Nephron progenitor cell (in vitro differentiated cells): Measurements from ENCODE around the gene SWAP70.

Experiments
- DNase-seq: peaks from one replicate; pipeline ENCODE4 v3.0.0; 2021
- H3K27ac Mint-ChIP-seq: 2 replicates; pipeline ENCODE4 v1.8.0; 2021; ENCODE audit warnings: mild to moderate bottlenecking, moderate library complexity, mixed read lengths
- H3K27me3 Mint-ChIP-seq: 2 replicates; pipeline ENCODE4 v1.8.0; 2021; ENCODE audit warnings: mild to moderate bottlenecking, low read depth, mixed read lengths; ENCODE audit not compliant: poor library complexity
- H3K36me3 Mint-ChIP-seq: 2 replicates; pipeline ENCODE4 v1.8.0; 2021; ENCODE audit warnings: low read depth, mixed read lengths
- H3K4me1 Mint-ChIP-seq: 2 replicates; pipeline ENCODE4 v1.8.0; 2021; ENCODE audit warnings: mixed read lengths
- H3K4me3 Mint-ChIP-seq: 2 replicates; pipeline ENCODE4 v1.8.0; 2021; ENCODE audit warnings: mild to moderate bottlenecking, moderate library complexity, mixed read lengths
- H3K9me3 Mint-ChIP-seq: 2 replicates; pipeline ENCODE4 v1.8.0; 2021; ENCODE audit warnings: mild to moderate bottlenecking, moderate library complexity, mixed read lengths
- CTCF ChIP-seq: fragments of 200-600 bp; sonication (generic); IDR thresholded peaks from 2 replicates; pipeline ENCODE4 v1.5.0; 2021; ENCODE audit warnings: antibody characterized with exemption

The SWAP70 gene

GRCh38 chr11:9653871-9654270 lies 10.0 kb upstream of the SWAP70 start:
- H3K27ac Mint-ChIP-seq = no peak overlapping the region
- H3K4me1 Mint-ChIP-seq = no peaks in the 10 kb centered on the region
- H3K27me3 Mint-ChIP-seq = peaks cover 8% of the 10 kb centered on the region
- H3K36me3 Mint-ChIP-seq = no peaks in the 10 kb centered on the region
- TF ChIP-seq CTCF = no peak
- H3K4me3 Mint-ChIP-seq = no peak overlapping the region
- peaks cover 21% of the 10 kb centered on the region for H3K9me3 Mint-ChIP-seq
- DNase-seq = no peak

DNA sequence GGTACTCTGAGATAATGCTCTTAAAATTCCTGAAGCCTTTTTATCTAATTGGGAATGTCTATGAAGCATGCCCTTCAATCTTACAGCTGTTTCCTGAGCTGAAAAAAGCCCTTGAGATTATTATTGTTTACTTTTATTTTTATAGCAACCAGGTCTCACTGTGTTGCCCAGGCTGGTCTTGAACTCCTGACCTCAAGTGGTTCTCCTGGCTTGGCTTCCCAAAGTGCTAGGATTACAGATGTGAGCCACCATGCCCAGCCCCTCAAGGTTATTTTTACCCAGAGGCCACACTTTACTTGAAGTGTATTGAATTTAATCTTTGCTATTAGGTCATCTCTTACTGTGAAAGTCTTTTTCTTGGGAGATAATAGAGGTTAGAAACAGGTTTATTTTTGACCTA lies 7.0 kb upstream of the SWAP70 start:
- H3K27me3 Mint-ChIP-seq = peaks cover 12% of the 10 kb centered on the region
- peaks cover 19% of the 10 kb centered on the region for H3K9me3 Mint-ChIP-seq
- no peak for TF ChIP-seq CTCF
- H3K4me3 Mint-ChIP-seq = no peak overlapping the region
- H3K4me1 Mint-ChIP-seq = no peaks in the 10 kb centered on the region
- no peaks in the 10 kb centered on the region for H3K36me3 Mint-ChIP-seq
- H3K27ac Mint-ChIP-seq = no peak overlapping the region
- DNase-seq = no peak

GRCh38 chr11:9657531-9657930 lies 6.3 kb upstream of the SWAP70 start:
- peaks cover 25% of the 10 kb centered on the region for H3K9me3 Mint-ChIP-seq
- H3K27ac Mint-ChIP-seq = no peak overlapping the region
- no peaks in the 10 kb centered on the region for H3K36me3 Mint-ChIP-seq
- TF ChIP-seq CTCF = no peak
- peaks cover 5% of the 10 kb centered on the region for H3K4me1 Mint-ChIP-seq
- no peak overlapping the region for H3K4me3 Mint-ChIP-seq
- no peak for DNase-seq
- peaks cover 12% of the 10 kb centered on the region for H3K27me3 Mint-ChIP-seq

DNA sequence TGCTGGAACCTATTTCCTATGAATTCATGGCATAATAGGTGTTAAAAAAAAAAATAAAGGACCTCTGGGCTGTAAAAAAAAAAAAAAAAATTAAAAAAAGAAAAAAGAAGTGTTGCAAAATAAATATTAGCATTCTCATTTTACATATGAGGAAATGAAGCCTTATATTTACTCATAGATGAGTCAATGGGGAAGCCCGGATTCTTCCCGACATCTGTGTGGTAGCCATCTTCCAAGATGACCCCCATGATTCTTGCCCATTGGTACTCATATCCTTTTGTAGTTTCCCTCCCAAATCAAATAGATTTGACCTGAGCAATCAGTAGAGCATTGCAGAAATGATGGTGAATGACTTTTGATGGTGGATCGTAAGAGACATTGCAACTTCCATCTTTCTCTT lies 3.0 kb upstream of the SWAP70 start:
- peaks cover 7% of the 10 kb centered on the region for H3K36me3 Mint-ChIP-seq
- H3K27ac Mint-ChIP-seq = no peak overlapping the region
- no peak for DNase-seq
- H3K27me3 Mint-ChIP-seq = peaks cover 8% of the 10 kb centered on the region
- no peak for TF ChIP-seq CTCF
- H3K9me3 Mint-ChIP-seq = peaks cover 30% of the 10 kb centered on the region
- H3K4me1 Mint-ChIP-seq = peaks cover 20% of the 10 kb centered on the region
- no peak overlapping the region for H3K4me3 Mint-ChIP-seq

- H3K27ac Mint-ChIP-seq = no peak overlapping the region
- no peak for DNase-seq
Measured at GRCh38 chr11:9662273-9662672, 1.6 kb upstream of the SWAP70 start.

More at GRCh38 chr11:9662273-9662672, 1.6 kb upstream of the SWAP70 start:
- Mint-ChIP-seq H3K27me3 (peaks cover 8% of the 10 kb centered on the region), H3K4me1 (peaks cover 20% of the 10 kb centered on the region), H3K4me3 (peak overlapping the region; percentile 64), H3K36me3 (peaks cover 21% of the 10 kb centered on the region), H3K9me3 (peaks cover 40% of the 10 kb centered on the region)
- no peak for TF ChIP-seq CTCF
